Placental pericyte (primary cell): Measurements from ENCODE around the gene BARHL1. TPM values are rescaled to one million over a fixed set of nuclear protein-coding genes. Genes with fewer than 3 reads are reported as not detected.

ENCODE experiments used
- total RNA-seq: library from RNA; depleted of rRNA; stranded (reverse); fragments of >200 nt; gene quantifications from 2 replicates; pipeline ENCODE4 v1.2.3, GENCODE V29; 2012

The BARHL1 gene
- total RNA-seq: not detected in 2 replicates

GRCh38 chr9:132582276-132582785 is at the start of gene BARHL1:
Gene BARHL1, plus strand, starts transcription at chr9:132582606. Its CDS starts 192 bp downstream, at chr9:132582798.

Other genes starting within 250 kb of the BARHL1 start
- 88.9 and 125 TPM in 2 replicates for gene SETX, start 227.6 kb upstream of the BARHL1 start, total RNA-seq
- 6.6 and 8.0 TPM in 2 replicates for gene TTF1, start 175.8 kb upstream of the BARHL1 start, total RNA-seq
- gene CFAP77, start 172.4 kb upstream of the BARHL1 start, total RNA-seq: not detected in 2 replicates
- gene DDX31, start 87.4 kb downstream of the BARHL1 start, total RNA-seq: 11.8 and 17.3 TPM in 2 replicates
- gene GTF3C4, start 87.9 kb downstream of the BARHL1 start, total RNA-seq: 14.9 and 21.3 TPM in 2 replicates